Measurements from ENCODE around the gene ATOH8.
A peak's percentile ranks its signal among the peaks of the same experiment; 100 is the strongest.

The ATOH8 gene

GRCh38 chr2:85769983-85770362, 16.2 kb downstream of the ATOH8 start:
- Mint-ChIP-seq H3K4me3 (peak overlapping the region in 2 of 3 experiments; percentile 36 to 39), H3K4me1 (peaks cover 98% of the 10 kb centered on the region), H3K27me3 (ENCODE audit: low read depth) (peaks cover 7% of the 10 kb centered on the region), H3K9me3 (no peaks in the 10 kb centered on the region), H3K36me3 (ENCODE audit: low read depth) (no peaks in the 10 kb centered on the region), H3K27ac (peak overlapping the region; percentile 80 to 98 (median 98))
- TF ChIP-seq CTCF (IDR thresholded peaks at IDR 0.05; ENCODE audit: unreplicated experiment in 3 of 3) = peak in 1 of 3 experiments; percentile 3

- peak overlapping the region in 2 of 3 experiments; percentile 36 to 39 for H3K4me3 Mint-ChIP-seq
- TF ChIP-seq CTCF (IDR thresholded peaks at IDR 0.05; ENCODE audit: unreplicated experiment in 3 of 3) = no peak
- H3K27ac Mint-ChIP-seq = peak overlapping the region; percentile 80 to 98 (median 98)
- no peaks in the 10 kb centered on the region for H3K36me3 Mint-ChIP-seq (ENCODE audit: low read depth)
- peaks cover 7% of the 10 kb centered on the region for H3K27me3 Mint-ChIP-seq (ENCODE audit: low read depth)
- no peaks in the 10 kb centered on the region for H3K9me3 Mint-ChIP-seq
- H3K4me1 Mint-ChIP-seq = peaks cover 94% of the 10 kb centered on the region
These were observed 16.6 kb downstream of the ATOH8 start for GRCh38 chr2:85770369-85770768.

GRCh38 chr2:85770786-85771409, 17.1 kb downstream of the ATOH8 start:
- Mint-ChIP-seq H3K36me3 (ENCODE audit: low read depth) (no peaks in the 10 kb centered on the region), H3K27me3 (ENCODE audit: low read depth) (peaks cover 6% of the 10 kb centered on the region)

GRCh38 chr2:85771486-85771885, 17.7 kb downstream of the ATOH8 start:
- Mint-ChIP-seq H3K4me1 (peaks cover 83% of the 10 kb centered on the region), H3K9me3 (no peaks in the 10 kb centered on the region), H3K27me3 (ENCODE audit: low read depth) (peaks cover 4% of the 10 kb centered on the region)

More at GRCh38 chr2:85770786-85771409, 17.1 kb downstream of the ATOH8 start:
- no peak for TF ChIP-seq CTCF (IDR thresholded peaks at IDR 0.05; ENCODE audit: unreplicated experiment in 3 of 3)
- Mint-ChIP-seq H3K4me1 (peaks cover 88% of the 10 kb centered on the region), H3K4me3 (peak overlapping the region in 1 of 3 experiments; percentile 14), H3K27ac (peak overlapping the region; percentile 80 to 98 (median 98)), H3K9me3 (no peaks in the 10 kb centered on the region)

GRCh38 chr2:85772019-85772745, 18.4 kb downstream of the ATOH8 start:
- Mint-ChIP-seq H3K36me3 (ENCODE audit: low read depth) (no peaks in the 10 kb centered on the region), H3K27me3 (ENCODE audit: low read depth) (peaks cover 7% of the 10 kb centered on the region), H3K9me3 (no peaks in the 10 kb centered on the region), H3K4me3 (peak overlapping the region; percentile 53 to 72 (median 62)), H3K27ac (peak overlapping the region; percentile 95 to 98 (median 98)), H3K4me1 (peaks cover 79% of the 10 kb centered on the region)
- peak; percentile 10 to 42 (median 36) for TF ChIP-seq CTCF (IDR thresholded peaks at IDR 0.05; ENCODE audit: unreplicated experiment in 3 of 3)

More at GRCh38 chr2:85771486-85771885, 17.7 kb downstream of the ATOH8 start:
- Mint-ChIP-seq H3K36me3 (ENCODE audit: low read depth) (no peaks in the 10 kb centered on the region), H3K27ac (peak overlapping the region; percentile 80 to 98 (median 98)), H3K4me3 (peak overlapping the region; percentile 0 to 14 (median 3))
- TF ChIP-seq CTCF (IDR thresholded peaks at IDR 0.05; ENCODE audit: unreplicated experiment in 3 of 3) = no peak

Data from nephron (organoid).